HL-60 (cell line): Measurements from ENCODE around the gene APOA5.
"Not testable (repeated sequence)": the region's sequence is repeated elsewhere in the genome, so short reads cannot be mapped to it uniquely, and the experiment has no call there.

ENCODE experiments used
- DNase-seq, 2 experiments: peaks; one replicate each; pipeline ENCODE4 v3.0.0-alpha.2; 2010 to 2020; ENCODE audit warnings: low read depth in 1 of 2, low spot score in 1 of 2
- H3K27ac ChIP-seq: fragments of 250-450 bp; sonication (Bioruptor Pico); replicated peaks from 2 replicates; pipeline ENCODE4 v1.5.1; 2020; ENCODE audit warnings: mild to moderate bottlenecking, moderate library complexity
- H3K27me3 ChIP-seq: fragments of 250-450 bp; sonication (Bioruptor Pico); 2 replicates; pipeline ENCODE4 v1.5.1; 2021; ENCODE audit warnings: mild to moderate bottlenecking, moderate library complexity; ENCODE audit not compliant: insufficient read depth, poor library complexity, severe bottlenecking
- H3K4me3 ChIP-seq: replicated peaks from 2 replicates; pipeline ENCODE4 v1.5.1; 2011; ENCODE audit warnings: mild to moderate bottlenecking, control low read depth, low read length; ENCODE audit not compliant: insufficient read depth
- CTCF ChIP-seq: IDR thresholded peaks from one replicate; pipeline ENCODE4 v1.5.1; 2011; ENCODE audit warnings: low read length, control low read depth, inconsistent platforms; ENCODE audit not compliant: insufficient read depth
- GABPA ChIP-seq: IDR thresholded peaks from 2 replicates; pipeline ENCODE4 v1.6.1; 2012; ENCODE audit warnings: low read depth
- POLR2AphosphoS5 ChIP-seq: IDR thresholded peaks from 2 replicates; pipeline ENCODE4 v1.6.1; 2012; ENCODE audit warnings: low read depth
- SPI1 ChIP-seq: IDR thresholded peaks from 2 replicates; pipeline ENCODE4 v1.6.1; 2012; ENCODE audit warnings: low read depth, mild to moderate bottlenecking, borderline replicate concordance
- TF ChIP-seq, protein P1 (sequence below): IDR thresholded peaks from 2 replicates; pipeline ENCODE4 v1.6.1; 2012; ENCODE audit warnings: low read depth; ENCODE audit not compliant: insufficient replicate concordance

The APOA5 gene

GRCh38 chr11:116804001-116804400, 12.3 kb upstream of the APOA5 start:
- no peak overlapping the region for H3K27ac ChIP-seq
- H3K4me3 ChIP-seq = no peak overlapping the region
- no peak for DNase-seq
- no peaks in the 10 kb centered on the region for H3K27me3 ChIP-seq
- TF ChIP-seq GABPA (no peak), POLR2AphosphoS5 (no peak), CTCF (no peak), SPI1 (no peak)
- TF ChIP-seq, protein P1, sequence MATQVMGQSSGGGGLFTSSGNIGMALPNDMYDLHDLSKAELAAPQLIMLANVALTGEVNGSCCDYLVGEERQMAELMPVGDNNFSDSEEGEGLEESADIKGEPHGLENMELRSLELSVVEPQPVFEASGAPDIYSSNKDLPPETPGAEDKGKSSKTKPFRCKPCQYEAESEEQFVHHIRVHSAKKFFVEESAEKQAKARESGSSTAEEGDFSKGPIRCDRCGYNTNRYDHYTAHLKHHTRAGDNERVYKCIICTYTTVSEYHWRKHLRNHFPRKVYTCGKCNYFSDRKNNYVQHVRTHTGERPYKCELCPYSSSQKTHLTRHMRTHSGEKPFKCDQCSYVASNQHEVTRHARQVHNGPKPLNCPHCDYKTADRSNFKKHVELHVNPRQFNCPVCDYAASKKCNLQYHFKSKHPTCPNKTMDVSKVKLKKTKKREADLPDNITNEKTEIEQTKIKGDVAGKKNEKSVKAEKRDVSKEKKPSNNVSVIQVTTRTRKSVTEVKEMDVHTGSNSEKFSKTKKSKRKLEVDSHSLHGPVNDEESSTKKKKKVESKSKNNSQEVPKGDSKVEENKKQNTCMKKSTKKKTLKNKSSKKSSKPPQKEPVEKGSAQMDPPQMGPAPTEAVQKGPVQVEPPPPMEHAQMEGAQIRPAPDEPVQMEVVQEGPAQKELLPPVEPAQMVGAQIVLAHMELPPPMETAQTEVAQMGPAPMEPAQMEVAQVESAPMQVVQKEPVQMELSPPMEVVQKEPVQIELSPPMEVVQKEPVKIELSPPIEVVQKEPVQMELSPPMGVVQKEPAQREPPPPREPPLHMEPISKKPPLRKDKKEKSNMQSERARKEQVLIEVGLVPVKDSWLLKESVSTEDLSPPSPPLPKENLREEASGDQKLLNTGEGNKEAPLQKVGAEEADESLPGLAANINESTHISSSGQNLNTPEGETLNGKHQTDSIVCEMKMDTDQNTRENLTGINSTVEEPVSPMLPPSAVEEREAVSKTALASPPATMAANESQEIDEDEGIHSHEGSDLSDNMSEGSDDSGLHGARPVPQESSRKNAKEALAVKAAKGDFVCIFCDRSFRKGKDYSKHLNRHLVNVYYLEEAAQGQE = no peak

DNA sequence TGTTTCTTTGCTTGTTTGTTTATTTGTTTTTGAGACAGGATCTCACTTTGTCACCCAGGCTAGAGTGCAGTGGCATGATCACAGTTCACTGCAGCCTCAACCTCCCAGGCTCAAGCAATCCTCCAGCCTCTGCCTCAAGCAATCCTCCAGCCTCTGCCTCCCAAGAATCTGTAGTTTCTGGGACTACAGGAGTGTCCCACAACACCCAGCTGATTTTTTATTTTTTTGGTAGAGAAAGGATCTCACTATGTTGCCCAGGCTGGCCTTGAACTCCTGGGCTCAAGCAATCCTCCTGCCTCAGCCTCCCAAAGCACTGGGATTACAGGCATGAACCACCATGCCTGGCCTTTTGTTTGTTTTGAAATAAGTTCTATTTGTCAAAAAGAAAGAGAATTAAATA, 10.0 kb upstream of the APOA5 start:
- not testable (repeated sequence) for DNase-seq, H3K27me3 ChIP-seq, H3K27ac ChIP-seq, H3K4me3 ChIP-seq

DNA sequence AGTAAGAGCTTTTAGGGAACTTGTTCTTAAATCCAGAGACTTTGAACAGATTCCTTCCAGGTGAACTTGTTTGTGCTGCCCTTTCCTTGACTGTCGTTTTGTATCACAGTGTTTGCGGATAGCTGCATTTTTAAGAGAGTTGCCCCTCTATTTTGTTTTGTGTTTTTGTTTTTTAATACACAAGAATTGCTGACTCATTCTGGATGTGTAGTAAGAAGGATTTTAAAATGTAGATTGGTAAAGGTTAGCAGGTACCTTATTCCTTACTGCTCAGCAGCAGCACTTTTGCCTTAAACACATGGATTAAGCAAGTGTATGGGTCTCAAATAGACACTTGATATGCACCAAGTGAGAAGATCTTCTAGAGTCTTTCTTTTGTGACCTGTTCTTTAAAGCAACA, 8.9 kb upstream of the APOA5 start:
- TF ChIP-seq, protein P1 = no peak
- TF ChIP-seq POLR2AphosphoS5 (no peak), SPI1 (no peak), GABPA (no peak), CTCF (no peak)
- no peak for DNase-seq
- H3K27ac ChIP-seq = no peak overlapping the region
- no peaks in the 10 kb centered on the region for H3K27me3 ChIP-seq
- H3K4me3 ChIP-seq = no peak overlapping the region

DNA sequence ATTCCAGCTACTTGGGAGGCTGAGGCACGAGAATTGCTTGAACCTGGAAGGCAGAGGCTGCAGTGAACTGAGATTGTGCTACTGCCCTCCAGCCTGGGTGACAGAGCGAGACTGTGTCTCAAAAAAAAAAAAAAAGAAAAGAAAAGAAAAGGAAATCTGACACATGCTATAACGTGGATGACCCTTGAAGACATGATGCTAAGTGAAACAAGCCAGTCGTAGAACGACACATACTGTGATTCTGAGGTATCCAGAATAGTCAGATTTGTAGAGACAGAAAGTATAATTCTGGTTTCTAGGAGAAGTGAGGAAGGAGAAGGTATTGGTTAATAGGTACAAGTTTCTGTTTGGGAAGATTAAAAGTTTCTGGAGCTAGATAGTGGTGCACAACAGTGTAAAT, 6.7 kb upstream of the APOA5 start:
- H3K27me3 ChIP-seq = no peaks in the 10 kb centered on the region
- H3K4me3 ChIP-seq = no peak overlapping the region
- no peak for DNase-seq
- no peak for TF ChIP-seq CTCF
- TF ChIP-seq GABPA = no peak
- TF ChIP-seq, protein P1 = no peak
- no peak for TF ChIP-seq POLR2AphosphoS5
- no peak for TF ChIP-seq SPI1
- H3K27ac ChIP-seq = no peak overlapping the region
